Glutamatergic neuron (in vitro differentiated cells): ENCODE results near the gene PFDN2. TPM values are rescaled to one million over a fixed set of nuclear protein-coding genes. Genes with fewer than 3 reads are reported as not detected.

ENCODE experiments used
- DNase-seq: peaks from one replicate; pipeline ENCODE4 v3.0.0; 2022
- H3K27ac Mint-ChIP-seq: one replicate; pipeline ENCODE4 v1.8.0; 2020; ENCODE audit warnings: mild to moderate bottlenecking, mixed read lengths, inconsistent platforms; ENCODE audit not compliant: unreplicated experiment
- H3K27me3 Mint-ChIP-seq: one replicate; pipeline ENCODE4 v1.8.0; 2020; ENCODE audit warnings: mild to moderate bottlenecking, moderate library complexity, mixed read lengths, inconsistent platforms; ENCODE audit not compliant: unreplicated experiment
- H3K36me3 Mint-ChIP-seq: one replicate; pipeline ENCODE4 v1.8.0; 2020; ENCODE audit warnings: mild to moderate bottlenecking, mixed read lengths, inconsistent platforms; ENCODE audit not compliant: unreplicated experiment
- H3K4me1 Mint-ChIP-seq: one replicate; pipeline ENCODE4 v1.8.0; 2020; ENCODE audit warnings: mild to moderate bottlenecking, low read depth, mixed read lengths, inconsistent platforms; ENCODE audit not compliant: unreplicated experiment
- H3K4me3 Mint-ChIP-seq: one replicate; pipeline ENCODE4 v1.8.0; 2020; ENCODE audit warnings: mild to moderate bottlenecking, mixed read lengths, inconsistent platforms; ENCODE audit not compliant: unreplicated experiment
- H3K9me3 Mint-ChIP-seq: one replicate; pipeline ENCODE4 v1.8.0; 2020; ENCODE audit warnings: mild to moderate bottlenecking, moderate library complexity, mixed read lengths, inconsistent platforms; ENCODE audit not compliant: unreplicated experiment
- total RNA-seq: library from RNA; stranded (reverse); fragmentation: NEBNext Ultra II Directional; extraction: Animal tissue kit (Norgen Biotek cat#: 25700); gene quantifications from one replicate; pipeline ENCODE4 v1.2.1, GENCODE V29; 2021; ENCODE audit not compliant: unreplicated experiment
- TF ChIP-seq, protein P1 (sequence below): fragments of 200-600 bp; sonication (generic); IDR thresholded peaks from one replicate; pipeline ENCODE4 v1.5.0; 2021; ENCODE audit not compliant: partially characterized antibody, unreplicated experiment

PFDN2 gene
- total RNA-seq, 1 donor from 2014 or later = 83.7 TPM

DNA sequence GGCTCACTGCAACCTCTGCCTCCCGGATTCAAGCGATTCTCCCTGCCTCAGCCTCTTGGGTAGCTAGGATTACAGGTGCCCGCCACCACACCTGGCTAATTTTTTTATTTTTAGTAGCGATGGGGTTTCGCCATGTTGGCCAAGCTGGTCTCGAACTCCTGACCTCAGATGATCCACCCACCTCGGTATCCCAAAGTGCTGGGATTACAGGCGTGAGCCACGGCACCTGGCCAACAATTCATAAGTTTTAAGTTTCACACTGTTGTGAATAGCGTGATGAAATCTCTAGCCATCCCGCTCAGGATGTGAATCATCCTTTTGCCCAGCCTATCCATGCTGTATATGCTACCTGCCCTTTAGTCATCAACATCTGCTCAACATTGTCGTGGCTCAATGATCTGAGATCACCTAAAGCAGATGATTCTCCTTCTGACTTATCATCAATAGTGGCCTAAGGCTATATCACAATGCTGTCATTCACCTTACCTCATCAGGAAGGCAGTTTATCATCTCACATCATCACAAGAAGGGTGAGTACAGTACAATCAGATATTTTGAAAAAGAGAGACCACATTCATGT is 2.6 kb downstream of the PFDN2 start:
- Mint-ChIP-seq H3K9me3 (no peaks in the 10 kb centered on the region), H3K4me3 (no peak overlapping the region), H3K27ac (no peak overlapping the region), H3K27me3 (peaks cover 2% of the 10 kb centered on the region), H3K36me3 (no peaks in the 10 kb centered on the region), H3K4me1 (peaks cover 3% of the 10 kb centered on the region)
- TF ChIP-seq, protein P1, sequence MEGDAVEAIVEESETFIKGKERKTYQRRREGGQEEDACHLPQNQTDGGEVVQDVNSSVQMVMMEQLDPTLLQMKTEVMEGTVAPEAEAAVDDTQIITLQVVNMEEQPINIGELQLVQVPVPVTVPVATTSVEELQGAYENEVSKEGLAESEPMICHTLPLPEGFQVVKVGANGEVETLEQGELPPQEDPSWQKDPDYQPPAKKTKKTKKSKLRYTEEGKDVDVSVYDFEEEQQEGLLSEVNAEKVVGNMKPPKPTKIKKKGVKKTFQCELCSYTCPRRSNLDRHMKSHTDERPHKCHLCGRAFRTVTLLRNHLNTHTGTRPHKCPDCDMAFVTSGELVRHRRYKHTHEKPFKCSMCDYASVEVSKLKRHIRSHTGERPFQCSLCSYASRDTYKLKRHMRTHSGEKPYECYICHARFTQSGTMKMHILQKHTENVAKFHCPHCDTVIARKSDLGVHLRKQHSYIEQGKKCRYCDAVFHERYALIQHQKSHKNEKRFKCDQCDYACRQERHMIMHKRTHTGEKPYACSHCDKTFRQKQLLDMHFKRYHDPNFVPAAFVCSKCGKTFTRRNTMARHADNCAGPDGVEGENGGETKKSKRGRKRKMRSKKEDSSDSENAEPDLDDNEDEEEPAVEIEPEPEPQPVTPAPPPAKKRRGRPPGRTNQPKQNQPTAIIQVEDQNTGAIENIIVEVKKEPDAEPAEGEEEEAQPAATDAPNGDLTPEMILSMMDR = no peak
- no peak for DNase-seq

GRCh38 chr1:161114556-161114955 is 3.3 kb downstream of the PFDN2 start:
- no peaks in the 10 kb centered on the region for H3K36me3 Mint-ChIP-seq
- no peaks in the 10 kb centered on the region for H3K9me3 Mint-ChIP-seq
- peaks cover 3% of the 10 kb centered on the region for H3K4me1 Mint-ChIP-seq
- no peak for DNase-seq
- H3K27me3 Mint-ChIP-seq = peaks cover 2% of the 10 kb centered on the region
- TF ChIP-seq, protein P1 = no peak
- no peak overlapping the region for H3K27ac Mint-ChIP-seq
- no peak overlapping the region for H3K4me3 Mint-ChIP-seq

- Mint-ChIP-seq H3K4me1 (peaks cover under 1% of the 10 kb centered on the region), H3K27me3 (peaks cover 2% of the 10 kb centered on the region), H3K27ac (no peak overlapping the region), H3K36me3 (no peaks in the 10 kb centered on the region), H3K4me3 (no peak overlapping the region), H3K9me3 (no peaks in the 10 kb centered on the region)
- TF ChIP-seq, protein P1 = no peak
- no peak for DNase-seq
Observed at GRCh38 chr1:161113915-161114314, 3.9 kb downstream of the PFDN2 start.

DNA sequence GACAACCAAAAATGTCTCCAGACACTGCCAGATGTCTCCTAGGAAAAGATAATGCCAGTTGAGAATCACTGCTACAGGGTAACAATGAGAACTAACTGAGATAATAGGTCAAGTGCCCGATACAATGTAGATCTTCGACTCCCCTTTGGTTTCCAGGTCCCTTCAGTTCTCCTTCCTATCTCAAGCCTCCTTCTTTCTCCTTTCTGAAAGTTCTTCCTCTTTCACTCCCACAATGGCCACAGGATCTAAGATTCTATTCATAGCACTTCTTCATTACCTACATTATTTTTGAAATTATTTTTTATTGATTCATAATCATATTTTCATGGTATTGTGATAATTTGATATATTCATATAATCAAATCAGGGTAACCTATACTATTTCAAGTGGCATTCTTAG is 6.3 kb downstream of the PFDN2 start:
- H3K27me3 Mint-ChIP-seq = peaks cover 1% of the 10 kb centered on the region
- H3K4me3 Mint-ChIP-seq = no peak overlapping the region

GRCh38 chr1:161111117-161111516 is 6.7 kb downstream of the PFDN2 start:
- H3K4me3 Mint-ChIP-seq = no peak overlapping the region
- H3K27me3 Mint-ChIP-seq = no peaks in the 10 kb centered on the region
- DNase-seq = no peak
- no peaks in the 10 kb centered on the region for H3K4me1 Mint-ChIP-seq
- no peak overlapping the region for H3K27ac Mint-ChIP-seq
- TF ChIP-seq, protein P1 = no peak
- no peaks in the 10 kb centered on the region for H3K36me3 Mint-ChIP-seq
- H3K9me3 Mint-ChIP-seq = no peaks in the 10 kb centered on the region

More for the DNA sequence above, 6.3 kb downstream of the PFDN2 start:
- H3K36me3 Mint-ChIP-seq = no peaks in the 10 kb centered on the region
- no peaks in the 10 kb centered on the region for H3K4me1 Mint-ChIP-seq
- H3K27ac Mint-ChIP-seq = no peak overlapping the region
- H3K9me3 Mint-ChIP-seq = no peaks in the 10 kb centered on the region
- DNase-seq = no peak
- TF ChIP-seq, protein P1 = no peak
